GM23248 (cell line): ENCODE results near the gene CYP27B1. TPM values are rescaled to one million over a fixed set of nuclear protein-coding genes. Genes with fewer than 3 reads are reported as not detected.

ENCODE experiments used
- DNase-seq: peaks from one replicate; pipeline ENCODE4 v3.0.0-alpha.2; 2015
- H2AFZ ChIP-seq: fragments of 200-600 bp; sonication (generic); 2 replicates; pipeline ENCODE4 v1.6.1; 2016; ENCODE audit warnings: antibody characterized with exemption
- H3F3A ChIP-seq: fragments of 200-600 bp; sonication (generic); 2 replicates; pipeline ENCODE4 v1.6.1; 2016; ENCODE audit warnings: mild to moderate bottlenecking, antibody characterized with exemption, mixed run types; ENCODE audit not compliant: insufficient read depth
- H3K27ac ChIP-seq: fragments of 200-600 bp; sonication (generic); 2 replicates; pipeline ENCODE4 v1.5.1; 2016; ENCODE audit warnings: mild to moderate bottlenecking
- H3K27me3 ChIP-seq: fragments of 200-600 bp; sonication (generic); replicated peaks from 2 replicates; pipeline ENCODE4 v1.6.1; 2016; ENCODE audit warnings: mild to moderate bottlenecking; ENCODE audit not compliant: insufficient read depth
- H3K36me3 ChIP-seq: fragments of 200-600 bp; sonication (generic); 2 replicates; pipeline ENCODE4 v1.6.1; 2016; ENCODE audit warnings: low read depth, mild to moderate bottlenecking
- H3K4me1 ChIP-seq: fragments of 200-600 bp; sonication (generic); 2 replicates; pipeline ENCODE4 v1.6.1; 2016; ENCODE audit warnings: mild to moderate bottlenecking; ENCODE audit not compliant: insufficient read depth
- H3K4me2 ChIP-seq: fragments of 200-600 bp; sonication (generic); one replicate; pipeline ENCODE4 v1.6.1; 2016; ENCODE audit warnings: mild to moderate bottlenecking; ENCODE audit not compliant: unreplicated experiment
- H3K4me3 ChIP-seq: fragments of 200-600 bp; sonication (generic); 2 replicates; pipeline ENCODE4 v1.5.1; 2016; ENCODE audit warnings: mild to moderate bottlenecking
- H3K79me2 ChIP-seq: fragments of 200-600 bp; sonication (generic); 2 replicates; pipeline ENCODE4 v1.6.1; 2016; ENCODE audit warnings: mild to moderate bottlenecking; ENCODE audit not compliant: insufficient read depth
- H3K9ac ChIP-seq: fragments of 200-600 bp; sonication (generic); 2 replicates; pipeline ENCODE4 v1.6.1; 2016; ENCODE audit warnings: mild to moderate bottlenecking
- H3K9me2 ChIP-seq: fragments of 200-600 bp; sonication (generic); 2 replicates; pipeline ENCODE4 v1.6.1; 2016; ENCODE audit warnings: mixed run types, mild to moderate bottlenecking, moderate library complexity; ENCODE audit not compliant: insufficient read depth
- H3K9me3 ChIP-seq: fragments of 200-600 bp; sonication (generic); one replicate; pipeline ENCODE4 v1.6.1; 2017; ENCODE audit warnings: low read depth
- H4K20me1 ChIP-seq: fragments of 200-600 bp; sonication (generic); 2 replicates; pipeline ENCODE4 v1.6.0; 2016; ENCODE audit not compliant: insufficient read depth
- EZH2 ChIP-seq: fragments of 200-600 bp; sonication (generic); IDR thresholded peaks from 2 replicates; pipeline ENCODE4 v1.6.1; 2018; ENCODE audit warnings: antibody characterized with exemption, mild to moderate bottlenecking; ENCODE audit not compliant: insufficient read depth, poor library complexity, severe bottlenecking
- EZH2phosphoT487 ChIP-seq: fragments of 200-600 bp; sonication (generic); IDR thresholded peaks from 2 replicates; pipeline ENCODE4 v1.6.1; 2018; ENCODE audit warnings: antibody characterized with exemption, moderate library complexity, mild to moderate bottlenecking, low read depth; ENCODE audit not compliant: insufficient read depth
- WGBS, 2 experiments: methylation state at CpG; one replicate each; pipeline ENCODE4 v1.1.6; 2015 to 2017; ENCODE audit warnings: low lambda C conversion rate in 2 of 2, low coverage in 1 of 2; ENCODE audit errors: missing lambda C conversion rate in 2 of 2; 5-methylcytosine and 5-hydroxymethylcytosine counted together
- in situ Hi-C: fragments of 300-500 bp; cut with MboI; formaldehyde crosslinking; loops from 2 replicates; pipeline ENCODE4 v1.15.0; 2020
- polyA plus RNA-seq: library from polyadenylated mRNA; unstranded; fragments of >200 nt; fragmentation: Nextera tagmentation; extraction: Ambion mirVana; gene quantifications from 2 replicates; pipeline ENCODE4 v1.2.1, GENCODE V29; 2016
- total RNA-seq: library from RNA; depleted of rRNA; stranded (reverse); fragments of >200 nt; shearing (Covaris generic); gene quantifications from 2 replicates; pipeline ENCODE4 v1.2.3, GENCODE V29; 2014

Gene CYP27B1
- total and polyA plus RNA-seq, 2 experiments from 2014 or later, result 0.78 to 0.86 TPM

- in situ Hi-C loops, result no loop called here
- Histone ChIP-seq H3K27ac (peak overlapping the region; percentile 94), H3K4me2 (peak overlapping the region; percentile 96), H4K20me1 (no peaks in the 10 kb centered on the region), H3K79me2 (peaks cover 33% of the 10 kb centered on the region), H3K9me2 (no peaks in the 10 kb centered on the region), H3K9me3 (no peaks in the 10 kb centered on the region), H3F3A (peaks cover 23% of the 10 kb centered on the region), H3K4me1 (peaks cover 4% of the 10 kb centered on the region; the same call in 1 of the 2 replicates), H3K27me3 (peaks cover 18% of the 10 kb centered on the region), H2AFZ (peak overlapping the region; percentile 83), H3K9ac (peak overlapping the region; percentile 98), H3K4me3 (peak overlapping the region; percentile 94), H3K36me3 (peaks cover 11% of the 10 kb centered on the region; the same call in 1 of the 2 replicates)
- DNase-seq, result peak; percentile 27
- no peak for TF ChIP-seq EZH2phosphoT487
- TF ChIP-seq EZH2, result no peak
- WGBS, 2 experiments, result 3 to 6% methylated on average over 8 of the region's 8 CpGs
Measured at GRCh38 chr12:57751432-57751787, 15.5 kb downstream of the CYP27B1 start.

- Histone ChIP-seq H4K20me1 (no peaks in the 10 kb centered on the region), H3K9me2 (no peaks in the 10 kb centered on the region), H3K36me3 (peaks cover 11% of the 10 kb centered on the region; the same call in 1 of the 2 replicates), H3K9ac (peak overlapping the region; percentile 98), H2AFZ (no peak overlapping the region; the same call in 1 of the 2 replicates), H3K4me3 (peak overlapping the region; percentile 94), H3K4me2 (peak overlapping the region; percentile 96), H3K4me1 (peaks cover 6% of the 10 kb centered on the region; the same call in 1 of the 2 replicates), H3F3A (peaks cover 29% of the 10 kb centered on the region), H3K79me2 (peaks cover 33% of the 10 kb centered on the region), H3K9me3 (no peaks in the 10 kb centered on the region), H3K27me3 (peaks cover 11% of the 10 kb centered on the region), H3K27ac (peak overlapping the region; percentile 94; the same call in 1 of the 2 replicates)
- 87 to 90% methylated on average over 15 of the region's 15 CpGs for WGBS, 2 experiments
- no peak for DNase-seq
- in situ Hi-C loops, result no loop called here
- no peak for TF ChIP-seq EZH2
- no peak for TF ChIP-seq EZH2phosphoT487
Measured at GRCh38 chr12:57750561-57751431, 16.1 kb downstream of the CYP27B1 start.

DNA sequence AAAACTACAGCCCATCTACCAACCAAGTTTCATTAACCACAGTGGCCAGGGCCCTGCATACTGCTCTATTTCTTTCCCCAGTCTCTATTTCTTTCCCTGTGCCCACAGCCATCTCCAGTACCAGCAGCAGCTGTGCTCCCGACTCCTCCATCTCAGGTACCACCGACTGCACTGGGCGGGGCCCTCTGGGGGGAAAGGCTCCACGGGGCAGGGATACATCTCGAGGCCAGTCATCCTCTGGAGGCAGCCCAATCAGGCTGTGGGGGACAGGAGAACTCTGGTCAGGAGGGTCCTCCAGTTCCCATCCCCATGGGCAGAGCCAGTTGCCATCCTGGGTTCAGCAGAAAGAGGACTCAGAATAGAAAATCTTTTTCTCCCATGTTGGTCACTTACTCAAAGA lies 17.8 kb downstream of the CYP27B1 start:
- peaks cover 3% of the 10 kb centered on the region for H3K27me3 ChIP-seq
- H3K27ac ChIP-seq, result no peak overlapping the region
- no peak overlapping the region for H3K9ac ChIP-seq
- H3K4me2 ChIP-seq, result no peak overlapping the region
- WGBS, 2 experiments, result 97 to 98% methylated on average over 5 of the region's 5 CpGs
- peaks cover 11% of the 10 kb centered on the region; the same call in 1 of the 2 replicates for H3K36me3 ChIP-seq
- DNase-seq, result no peak
- H3K79me2 ChIP-seq, result peaks cover 40% of the 10 kb centered on the region
- H3K9me2 ChIP-seq, result no peaks in the 10 kb centered on the region
- H3K4me3 ChIP-seq, result no peak overlapping the region
- peaks cover 9% of the 10 kb centered on the region; the same call in 1 of the 2 replicates for H3K4me1 ChIP-seq
- no peaks in the 10 kb centered on the region for H3K9me3 ChIP-seq
- no peak overlapping the region for H2AFZ ChIP-seq
- H3F3A ChIP-seq, result peaks cover 34% of the 10 kb centered on the region
- no peak for TF ChIP-seq EZH2phosphoT487
- TF ChIP-seq EZH2, result no peak
- in situ Hi-C loops, result no loop called here
- H4K20me1 ChIP-seq, result no peaks in the 10 kb centered on the region

DNA sequence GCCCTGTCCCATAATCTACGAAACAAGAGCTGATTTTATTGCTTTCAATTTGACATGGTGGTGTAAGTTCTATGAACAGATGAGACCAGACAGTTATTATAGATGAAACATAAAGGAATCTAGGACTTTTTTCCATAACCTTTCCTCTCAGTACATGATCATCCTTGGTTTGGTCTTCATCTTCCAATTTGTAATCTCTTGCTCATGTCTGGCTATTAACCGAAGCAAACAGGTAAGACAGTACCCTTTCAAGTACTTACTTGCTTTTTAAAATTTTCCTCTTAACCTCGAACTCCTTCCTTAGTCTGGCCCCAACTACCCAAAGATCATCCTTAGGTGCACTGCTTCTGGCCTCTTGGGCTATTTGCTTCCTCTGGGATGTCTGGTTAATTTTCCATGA lies 20.9 kb downstream of the CYP27B1 start:
- H3K4me3 ChIP-seq, result peak overlapping the region; percentile 99
- peaks cover 25% of the 10 kb centered on the region for H3F3A ChIP-seq
- H3K27ac ChIP-seq, result 0 out of 2 replicates have a peak overlapping the region, but pooled peaks have one; percentile 95
- no peak overlapping the region; the same call in 1 of the 2 replicates for H3K9ac ChIP-seq
- WGBS, 2 experiments, result 78 to 82% methylated on average over 3 of the region's 3 CpGs
- H3K4me1 ChIP-seq, result peaks cover 7% of the 10 kb centered on the region; the same call in 1 of the 2 replicates
- no peaks in the 10 kb centered on the region for H3K9me3 ChIP-seq
- in situ Hi-C loops, result no loop called here
- DNase-seq, result no peak
- H3K36me3 ChIP-seq, result peaks cover 11% of the 10 kb centered on the region; the same call in 1 of the 2 replicates
- no peaks in the 10 kb centered on the region for H3K9me2 ChIP-seq
- H3K79me2 ChIP-seq, result peaks cover 29% of the 10 kb centered on the region
- H3K4me2 ChIP-seq, result peak overlapping the region; percentile 100
- H2AFZ ChIP-seq, result no peak overlapping the region
- TF ChIP-seq EZH2phosphoT487 (no peak), EZH2 (no peak)
- no peaks in the 10 kb centered on the region for H4K20me1 ChIP-seq
- H3K27me3 ChIP-seq, result no peaks in the 10 kb centered on the region
